HG02642 (cell line): ENCODE results near the gene OPRL1.
"Not testable (repeated sequence)": the region's sequence is repeated elsewhere in the genome, so short reads cannot be mapped to it uniquely, and the experiment has no call there.

Source experiments
- ATAC-seq: cut with Tn5 transposase; IDR thresholded peaks from one replicate; pipeline ENCODE4 v1.9.1; 2021; ENCODE audit warnings: mild to moderate bottlenecking; ENCODE audit not compliant: unreplicated experiment, poor library complexity

OPRL1 gene

DNA sequence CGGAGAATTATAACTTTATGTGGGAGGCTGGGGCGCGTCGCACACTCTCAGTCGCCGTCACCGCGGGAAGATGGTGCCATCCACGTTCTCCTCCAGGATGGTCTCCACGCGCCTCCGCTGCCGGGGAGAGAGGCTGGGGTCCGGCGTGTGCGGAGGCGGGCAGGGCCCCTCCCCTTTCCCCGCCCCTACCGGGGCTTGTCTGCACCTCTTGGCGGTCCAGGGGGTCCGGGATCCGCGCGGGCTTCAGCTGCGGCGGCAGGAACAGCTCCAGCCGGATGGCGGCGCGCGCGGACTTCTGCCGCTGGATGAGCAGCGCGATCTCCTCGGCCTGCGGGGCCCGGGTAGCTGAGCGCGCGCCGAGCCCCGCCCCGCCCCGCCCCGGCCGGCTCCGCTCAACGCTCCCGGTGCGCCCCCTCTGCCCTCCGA lies 3.5 kb downstream of the OPRL1 start:
- ATAC-seq: no peak

DNA sequence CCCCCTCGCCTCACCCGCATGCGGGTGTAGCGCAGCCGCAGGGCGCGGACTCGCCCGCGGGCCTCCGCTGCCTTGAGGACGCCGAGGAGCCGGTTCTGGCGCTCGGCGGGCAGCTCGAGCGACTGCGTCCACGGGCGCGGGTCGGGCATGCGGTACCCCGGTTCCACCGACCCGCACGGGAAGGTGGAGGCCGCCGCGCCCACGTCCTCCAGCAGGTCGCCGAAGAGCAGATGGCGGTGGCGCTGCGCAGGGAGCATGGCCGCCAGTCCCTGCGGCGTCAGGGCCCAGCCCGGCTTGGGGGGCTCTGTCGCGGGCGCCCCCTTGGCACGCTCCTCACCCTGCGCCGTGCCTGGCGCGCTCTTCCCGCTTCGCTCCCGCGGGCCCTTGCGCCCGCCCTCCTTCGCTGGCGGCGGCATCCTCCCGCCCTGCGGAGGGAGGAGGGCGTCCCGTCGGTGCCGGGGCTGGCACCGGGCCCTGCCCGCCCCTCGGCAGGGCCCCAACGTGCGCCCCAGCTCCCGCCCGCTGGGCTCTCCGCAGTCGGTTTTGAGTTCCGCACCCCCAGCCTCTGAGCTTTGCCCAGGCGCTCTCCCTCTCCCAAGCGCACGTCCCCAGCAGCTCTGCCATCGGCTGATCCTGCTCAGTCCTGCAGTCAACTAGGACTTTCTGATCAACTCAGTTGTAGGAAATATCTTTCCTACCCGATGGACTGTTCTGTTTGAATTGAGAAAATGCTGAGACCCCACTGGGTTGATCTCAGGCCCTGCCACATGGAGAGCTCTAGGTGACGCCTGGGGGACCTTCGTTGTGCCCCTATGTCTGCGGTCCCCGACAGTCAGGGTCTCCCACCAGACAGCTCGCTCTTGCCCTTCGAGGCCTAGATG lies 4.2 kb downstream of the OPRL1 start, which contains the start of gene LKAAEAR1:
LKAAEAR1 (minus strand) TSS at position 595 of the 881 bp plus-strand sequence; CDS start at position 416, 179 bp downstream.
- ATAC-seq: no peak

GRCh38 chr20:64084685-64085152 lies 4.8 kb downstream of the OPRL1 start:
- ATAC-seq: no peak

GRCh38 chr20:64086801-64087200 lies 6.9 kb downstream of the OPRL1 start:
- ATAC-seq: no peak

DNA sequence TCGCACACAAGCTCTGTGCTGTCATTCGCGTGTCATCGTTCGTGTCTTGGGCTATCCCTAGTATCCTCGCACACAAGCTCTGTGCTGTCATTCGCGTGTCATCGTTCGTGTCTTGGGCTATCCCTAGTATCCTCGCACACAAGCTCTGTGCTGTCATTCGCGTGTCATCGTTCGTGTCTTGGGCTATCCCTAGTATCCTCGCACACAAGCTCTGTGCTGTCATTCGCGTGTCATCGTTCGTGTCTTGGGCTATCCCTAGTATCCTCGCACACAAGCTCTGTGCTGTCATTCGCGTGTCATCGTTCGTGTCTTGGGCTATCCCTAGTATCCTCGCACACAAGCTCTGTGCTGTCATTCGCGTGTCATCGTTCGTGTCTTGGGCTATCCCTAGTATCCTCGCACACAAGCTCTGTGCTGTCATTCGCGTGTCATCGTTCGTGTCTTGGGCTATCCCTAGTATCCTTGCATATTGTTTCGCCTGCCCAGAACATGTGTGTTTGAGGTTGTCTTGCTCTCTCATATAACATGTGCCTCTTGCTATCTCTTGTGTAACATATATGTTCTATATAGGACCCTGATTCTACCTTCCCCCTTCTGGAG lies 7.4 kb downstream of the OPRL1 start:
- not testable (repeated sequence) for ATAC-seq

DNA sequence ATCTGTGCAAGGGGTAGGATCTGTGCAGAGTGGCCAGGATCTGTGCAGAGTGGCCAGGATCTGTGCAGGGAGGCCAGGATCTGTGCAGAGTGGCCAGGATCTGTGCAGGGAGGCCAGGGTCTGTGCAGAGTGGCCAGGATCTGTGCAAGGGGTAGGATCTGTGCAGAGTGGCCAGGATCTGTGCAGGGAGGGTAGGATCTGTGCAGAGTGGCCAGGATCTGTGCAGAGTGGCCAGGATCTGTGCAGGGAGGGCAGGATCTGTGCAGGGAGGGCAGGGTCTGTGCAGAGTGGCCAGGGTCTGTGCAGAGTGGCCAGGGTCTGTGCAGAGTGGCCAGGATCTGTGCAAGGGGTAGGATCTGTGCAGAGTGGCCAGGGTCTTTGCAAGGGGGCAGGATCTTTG lies 8.7 kb downstream of the OPRL1 start:
- not testable (repeated sequence) for ATAC-seq

- no peak for ATAC-seq
These were observed 10.3 kb downstream of the OPRL1 start for GRCh38 chr20:64090165-64090564.

GRCh38 chr20:64091340-64091739 lies 11.5 kb downstream of the OPRL1 start:
- no peak for ATAC-seq

- ATAC-seq: no peak
These were observed 11.9 kb downstream of the OPRL1 start for GRCh38 chr20:64091770-64092169.

DNA sequence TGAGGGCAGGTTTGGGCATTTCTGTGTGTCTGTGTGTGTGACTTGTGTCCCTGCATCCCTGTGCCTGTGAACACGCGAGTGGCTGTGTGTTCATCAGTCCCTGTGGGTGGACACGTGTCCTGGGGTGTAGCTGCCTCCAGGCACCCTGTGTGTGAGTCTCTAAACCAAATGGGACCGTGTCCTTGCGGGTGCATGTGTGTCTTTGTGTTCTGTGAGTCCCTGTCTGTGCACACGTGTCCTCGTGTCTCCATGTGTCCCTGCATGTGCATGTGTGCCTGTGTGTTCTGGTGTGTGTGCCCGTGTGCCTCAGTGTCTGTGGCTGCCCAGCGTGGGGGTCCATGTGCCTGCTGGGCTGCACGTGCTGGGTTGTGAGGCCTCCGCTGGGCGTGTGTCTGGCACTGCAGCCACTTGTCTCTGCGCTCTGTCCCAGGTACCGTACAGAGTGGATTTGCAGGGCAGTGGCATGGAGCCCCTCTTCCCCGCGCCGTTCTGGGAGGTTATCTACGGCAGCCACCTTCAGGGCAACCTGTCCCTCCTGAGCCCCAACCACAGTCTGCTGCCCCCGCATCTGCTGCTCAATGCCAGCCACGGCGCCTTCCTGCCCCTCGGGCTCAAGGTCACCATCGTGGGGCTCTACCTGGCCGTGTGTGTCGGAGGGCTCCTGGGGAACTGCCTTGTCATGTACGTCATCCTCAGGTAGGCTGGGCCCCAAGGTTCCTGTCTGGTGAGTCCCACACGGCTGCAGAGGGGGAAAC lies 12.6 kb downstream of the OPRL1 start:
- no peak for ATAC-seq

DNA sequence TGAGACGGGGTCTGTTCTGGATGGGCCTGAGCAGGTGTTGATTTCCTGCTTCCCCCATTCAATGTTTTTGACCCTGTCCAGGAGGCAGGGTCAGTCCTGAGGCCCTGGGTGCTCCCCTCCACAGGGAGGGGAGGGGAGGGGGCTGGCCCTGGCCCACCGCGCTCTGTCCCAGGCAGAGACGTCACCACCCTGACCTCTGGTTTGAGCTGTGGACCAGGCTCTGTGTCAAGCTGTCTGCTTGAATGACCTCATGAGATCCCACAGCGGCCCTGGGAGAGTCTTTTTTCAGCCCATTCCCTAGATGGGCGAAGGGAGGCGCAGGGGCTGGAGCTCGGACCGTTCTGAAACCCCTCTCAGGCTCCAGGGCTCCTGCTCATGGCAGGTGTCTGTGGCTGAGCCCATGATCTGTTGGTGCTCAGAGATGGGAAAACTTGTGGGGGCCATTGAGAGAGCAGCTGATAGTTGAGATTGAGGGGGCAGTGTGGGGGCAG lies 13.2 kb downstream of the OPRL1 start:
- ATAC-seq: no peak

- no peak for ATAC-seq
These were observed 15.6 kb downstream of the OPRL1 start for GRCh38 chr20:64095455-64095854.

- ATAC-seq: no peak
These were observed 16.0 kb downstream of the OPRL1 start for GRCh38 chr20:64095927-64096326.

DNA sequence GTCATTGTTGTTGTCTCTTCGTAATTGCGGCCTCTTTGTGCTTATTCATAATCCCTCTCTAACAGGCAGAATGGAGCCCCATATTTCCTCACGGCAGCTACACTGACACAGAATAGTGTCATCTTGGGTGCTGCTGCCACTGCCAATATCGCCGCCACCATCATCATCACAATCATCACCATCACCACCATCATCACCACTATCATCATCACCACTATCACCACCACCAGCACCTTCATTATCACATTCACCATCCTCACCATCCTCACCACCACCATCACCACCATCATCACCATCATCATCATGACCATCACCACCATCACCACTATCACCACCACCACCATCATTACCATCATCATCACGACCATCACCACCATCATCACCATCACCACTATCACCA lies 16.7 kb downstream of the OPRL1 start:
- ATAC-seq: no peak

GRCh38 chr20:64098471-64099013 lies 18.7 kb downstream of the OPRL1 start:
- no peak for ATAC-seq

DNA sequence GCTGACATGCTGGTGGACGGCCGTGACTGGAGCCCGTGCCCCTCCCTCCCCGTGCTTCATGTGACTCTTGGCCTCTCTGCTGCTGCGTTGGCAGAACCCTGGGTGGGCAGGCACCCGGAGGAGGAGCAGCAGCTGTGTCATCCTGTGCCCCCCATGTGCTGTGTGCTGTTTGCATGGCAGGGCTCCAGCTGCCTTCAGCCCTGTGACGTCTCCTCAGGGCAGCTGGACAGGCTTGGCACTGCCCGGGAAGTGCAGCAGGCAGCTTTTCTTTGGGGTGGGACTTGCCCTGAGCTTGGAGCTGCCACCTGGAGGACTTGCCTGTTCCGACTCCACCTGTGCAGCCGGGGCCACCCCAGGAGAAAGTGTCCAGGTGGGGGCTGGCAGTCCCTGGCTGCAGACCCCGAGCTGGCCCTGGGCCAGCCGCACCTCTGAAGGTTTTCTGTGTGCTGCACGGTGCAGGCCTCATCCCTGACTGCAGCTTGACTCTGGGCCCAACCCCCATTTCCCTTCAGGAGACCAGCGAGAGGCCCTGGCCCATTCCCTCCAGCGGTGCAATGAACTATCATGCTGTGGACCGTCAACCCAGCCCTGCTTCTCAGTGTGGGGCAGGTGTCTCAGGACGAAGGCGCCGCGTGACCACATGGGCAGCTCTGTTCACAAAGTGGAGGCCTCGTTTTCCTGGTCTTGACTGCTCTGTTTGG lies 19.4 kb downstream of the OPRL1 start:
- no peak for ATAC-seq

GRCh38 chr20:64099880-64100565 lies 20.1 kb downstream of the OPRL1 start:
- ATAC-seq: no peak

DNA sequence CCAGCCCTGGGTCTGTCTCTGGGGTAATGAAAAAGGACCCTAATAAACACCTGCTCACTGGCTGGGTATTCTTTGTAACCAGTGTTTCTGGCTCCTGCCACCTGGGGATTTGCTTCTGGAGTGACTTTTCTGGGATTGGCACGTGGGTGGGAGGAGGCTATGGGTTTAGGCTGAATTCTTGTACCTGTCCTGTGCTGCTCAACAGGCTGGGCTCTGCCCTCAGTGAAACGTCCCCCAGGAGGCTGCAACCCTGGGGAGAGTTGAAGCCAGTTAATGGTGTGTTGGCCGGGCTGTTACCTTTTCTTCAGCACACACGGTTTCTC lies 20.6 kb downstream of the OPRL1 start:
- ATAC-seq: no peak

GRCh38 chr20:64100946-64101688 lies 21.2 kb downstream of the OPRL1 start:
- no peak for ATAC-seq
